Prostate gland (tissue), 2 donors: Measurements from ENCODE around the gene CCDC201.

ENCODE experiments used
- POLR2A ChIP-seq: fragments of 450-650 bp; IDR thresholded peaks from one replicate; pipeline ENCODE4 v1.6.1; 2016; ENCODE audit warnings: antibody characterized with exemption, mild to moderate bottlenecking
- POLR2AphosphoS5 ChIP-seq: sonication (generic); formaldehyde crosslinking; IDR thresholded peaks from one replicate; pipeline ENCODE4 v1.6.1; 2017; ENCODE audit warnings: antibody characterized with exemption
- TF ChIP-seq, protein P1 (sequence below), 4 experiments: fragments of 200-600 bp in 2 of 4; fragments of 450-650 bp in 2 of 4; sonication (generic) in 2 of 4; IDR thresholded peaks; 1 replicate in 3 of 4; 2 replicates in 1 of 4; pipeline ENCODE4 v1.5.1; 2016 to 2019; ENCODE audit warnings: antibody characterized with exemption in 4 of 4, mild to moderate bottlenecking in 2 of 4, moderate library complexity in 2 of 4

DNA sequence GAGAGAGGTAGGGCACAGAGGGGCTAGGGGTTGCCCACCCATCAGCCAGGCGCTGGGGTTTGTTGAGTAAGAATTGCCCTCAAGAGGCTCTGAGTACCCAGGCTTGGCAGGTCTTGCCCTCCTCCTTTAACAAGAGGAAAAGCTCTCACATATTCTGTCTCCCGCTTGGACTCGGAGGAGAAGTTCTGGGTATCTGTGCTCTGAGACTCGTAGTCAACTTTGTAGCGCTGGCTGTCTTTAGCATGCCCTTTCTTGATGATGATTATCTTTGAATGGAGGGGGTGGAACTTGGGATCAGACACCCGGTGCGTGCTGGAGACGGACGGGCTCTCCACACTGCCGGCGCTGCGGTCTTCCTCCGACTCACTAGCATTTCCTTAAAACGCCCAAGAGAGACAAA, 44.2 kb upstream of the CCDC201 start:
- TF ChIP-seq, protein P1, sequence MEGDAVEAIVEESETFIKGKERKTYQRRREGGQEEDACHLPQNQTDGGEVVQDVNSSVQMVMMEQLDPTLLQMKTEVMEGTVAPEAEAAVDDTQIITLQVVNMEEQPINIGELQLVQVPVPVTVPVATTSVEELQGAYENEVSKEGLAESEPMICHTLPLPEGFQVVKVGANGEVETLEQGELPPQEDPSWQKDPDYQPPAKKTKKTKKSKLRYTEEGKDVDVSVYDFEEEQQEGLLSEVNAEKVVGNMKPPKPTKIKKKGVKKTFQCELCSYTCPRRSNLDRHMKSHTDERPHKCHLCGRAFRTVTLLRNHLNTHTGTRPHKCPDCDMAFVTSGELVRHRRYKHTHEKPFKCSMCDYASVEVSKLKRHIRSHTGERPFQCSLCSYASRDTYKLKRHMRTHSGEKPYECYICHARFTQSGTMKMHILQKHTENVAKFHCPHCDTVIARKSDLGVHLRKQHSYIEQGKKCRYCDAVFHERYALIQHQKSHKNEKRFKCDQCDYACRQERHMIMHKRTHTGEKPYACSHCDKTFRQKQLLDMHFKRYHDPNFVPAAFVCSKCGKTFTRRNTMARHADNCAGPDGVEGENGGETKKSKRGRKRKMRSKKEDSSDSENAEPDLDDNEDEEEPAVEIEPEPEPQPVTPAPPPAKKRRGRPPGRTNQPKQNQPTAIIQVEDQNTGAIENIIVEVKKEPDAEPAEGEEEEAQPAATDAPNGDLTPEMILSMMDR (IDR thresholded peaks at IDR 0.05) = no peak
- no peak for TF ChIP-seq POLR2AphosphoS5
- no peak for TF ChIP-seq POLR2A
